ENCODE results near the gene OSGIN1. TPM values are rescaled to one million over a fixed set of nuclear protein-coding genes. Genes with fewer than 3 reads are reported as not detected.

OSGIN1 gene
- total and polyA plus RNA-seq, 9 donors, result 0.65 to 9.3 (median 5.4) TPM

DNA sequence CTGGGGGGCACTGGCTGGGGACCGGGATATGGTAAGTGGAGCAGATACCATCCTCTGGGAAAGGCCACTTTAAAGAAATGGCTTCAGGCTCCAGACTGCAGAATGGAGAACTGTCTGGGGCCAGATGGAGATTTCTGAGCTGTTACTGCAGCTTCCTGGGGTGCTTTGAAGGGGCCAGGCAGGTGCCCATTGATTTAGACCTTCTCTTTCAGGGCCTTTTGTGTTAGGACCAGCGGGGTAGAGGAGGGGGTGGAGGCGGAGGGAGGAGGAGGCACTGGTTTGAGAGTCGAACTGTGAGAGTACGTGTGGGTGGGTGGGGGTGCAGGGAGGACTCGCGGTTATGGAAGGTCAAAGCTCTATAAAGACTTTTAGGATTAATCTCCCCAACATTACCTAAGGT lies 26.4 kb downstream of the OSGIN1 start:
- Histone ChIP-seq H3K4me3 (no peak overlapping the region), H3K36me3 (no peaks in the 10 kb centered on the region), H3K27me3 (no peaks in the 10 kb centered on the region), H3K27ac (no peak overlapping the region), H3K4me1 (ENCODE audit: insufficient read depth) (no peaks in the 10 kb centered on the region), H3K9me3 (no peaks in the 10 kb centered on the region)
- DNase-seq, result no peak
- intact Hi-C loops (cut with DNase I), result no loop called here
- 90 to 92% (median 91%) methylated on average over 7 of the region's 7 CpGs for WGBS, 3 donors
- TF ChIP-seq, protein P1, sequence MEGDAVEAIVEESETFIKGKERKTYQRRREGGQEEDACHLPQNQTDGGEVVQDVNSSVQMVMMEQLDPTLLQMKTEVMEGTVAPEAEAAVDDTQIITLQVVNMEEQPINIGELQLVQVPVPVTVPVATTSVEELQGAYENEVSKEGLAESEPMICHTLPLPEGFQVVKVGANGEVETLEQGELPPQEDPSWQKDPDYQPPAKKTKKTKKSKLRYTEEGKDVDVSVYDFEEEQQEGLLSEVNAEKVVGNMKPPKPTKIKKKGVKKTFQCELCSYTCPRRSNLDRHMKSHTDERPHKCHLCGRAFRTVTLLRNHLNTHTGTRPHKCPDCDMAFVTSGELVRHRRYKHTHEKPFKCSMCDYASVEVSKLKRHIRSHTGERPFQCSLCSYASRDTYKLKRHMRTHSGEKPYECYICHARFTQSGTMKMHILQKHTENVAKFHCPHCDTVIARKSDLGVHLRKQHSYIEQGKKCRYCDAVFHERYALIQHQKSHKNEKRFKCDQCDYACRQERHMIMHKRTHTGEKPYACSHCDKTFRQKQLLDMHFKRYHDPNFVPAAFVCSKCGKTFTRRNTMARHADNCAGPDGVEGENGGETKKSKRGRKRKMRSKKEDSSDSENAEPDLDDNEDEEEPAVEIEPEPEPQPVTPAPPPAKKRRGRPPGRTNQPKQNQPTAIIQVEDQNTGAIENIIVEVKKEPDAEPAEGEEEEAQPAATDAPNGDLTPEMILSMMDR (IDR thresholded peaks at IDR 0.05), result no peak
- no peak for TF ChIP-seq EP300 (IDR thresholded peaks at IDR 0.05)
- TF ChIP-seq POLR2A (IDR thresholded peaks at IDR 0.05), result no peak

DNA sequence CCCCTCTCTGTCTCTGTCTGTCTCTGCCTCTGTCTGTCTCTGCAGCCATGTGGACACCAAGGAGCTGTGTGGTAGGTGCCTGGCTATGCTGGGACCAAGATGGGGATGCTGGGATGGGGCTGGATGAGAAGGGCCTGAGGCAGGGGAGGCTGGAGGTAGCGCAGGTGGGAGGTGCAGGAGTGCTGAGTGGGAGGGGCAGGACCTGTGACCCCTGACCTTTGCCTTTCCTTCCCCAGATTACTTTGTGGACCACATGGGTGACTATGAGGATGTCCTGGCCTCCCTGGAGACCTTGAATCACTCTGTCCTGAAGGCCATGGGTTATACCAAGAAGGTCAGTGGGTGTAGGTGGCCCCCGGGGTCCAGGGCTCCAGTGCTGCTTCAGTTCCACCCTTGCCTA lies 27.8 kb downstream of the OSGIN1 start:
- Histone ChIP-seq H3K27ac (no peak overlapping the region), H3K4me3 (no peak overlapping the region), H3K36me3 (no peaks in the 10 kb centered on the region), H3K27me3 (no peaks in the 10 kb centered on the region), H3K9me3 (no peaks in the 10 kb centered on the region), H3K4me1 (ENCODE audit: insufficient read depth) (no peaks in the 10 kb centered on the region)
- intact Hi-C loops (cut with DNase I), result no loop called here
- no peak for TF ChIP-seq EP300 (IDR thresholded peaks at IDR 0.05)
- TF ChIP-seq, protein P1 (IDR thresholded peaks at IDR 0.05), result no peak
- TF ChIP-seq POLR2A (IDR thresholded peaks at IDR 0.05), result no peak
- DNase-seq, result no peak
- WGBS, 3 donors, result 86 to 95% (median 92%) methylated on average over 2 of the region's 2 CpGs

DNA sequence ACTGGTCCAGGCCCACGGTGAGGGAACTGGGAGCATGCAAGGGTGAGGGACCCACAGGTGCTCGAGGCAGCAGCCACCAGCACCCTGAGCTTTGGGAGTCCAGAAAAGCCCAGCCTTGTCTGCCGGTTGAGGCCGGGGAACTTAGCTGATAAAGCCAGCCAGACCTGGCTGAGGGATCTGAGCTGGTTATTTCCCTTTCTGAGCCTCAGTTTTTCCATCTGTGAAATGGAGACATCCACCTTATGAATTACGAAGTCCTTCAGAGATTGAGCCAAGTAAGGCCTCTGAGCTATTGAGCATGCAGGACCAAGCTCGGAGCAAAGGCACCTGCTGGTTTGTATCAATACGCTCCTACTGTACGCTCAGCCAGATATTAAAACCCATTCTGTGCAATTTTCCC lies 28.8 kb downstream of the OSGIN1 start:
- 94 to 99% (median 94%) methylated on average over 8 of the region's 8 CpGs for WGBS, 3 donors
- intact Hi-C loops (cut with DNase I), result no loop called here
- no peak for DNase-seq

DNA sequence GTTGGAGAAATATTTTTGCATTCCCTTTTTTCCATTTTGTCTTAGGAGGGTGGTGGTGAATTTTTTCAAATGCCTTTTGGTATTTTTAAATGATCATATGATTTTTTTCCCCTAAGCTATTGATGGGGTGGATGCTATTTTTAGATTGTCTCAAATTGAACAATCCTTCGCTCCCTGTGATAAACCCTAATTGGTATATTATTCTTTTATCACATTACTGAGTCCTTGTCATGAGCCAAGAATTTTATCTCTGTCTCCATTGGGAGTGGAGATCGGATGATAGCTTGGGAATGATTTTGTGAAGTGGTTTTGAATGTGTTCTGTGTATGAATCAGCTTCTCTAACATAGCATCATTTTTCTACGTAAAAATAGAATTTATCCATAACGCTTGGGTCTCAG lies 30.5 kb downstream of the OSGIN1 start:
- H3K36me3 ChIP-seq, result no peaks in the 10 kb centered on the region
- no peak for DNase-seq
- H3K9me3 ChIP-seq, result no peaks in the 10 kb centered on the region
- intact Hi-C loops (cut with DNase I), result no loop called here
- TF ChIP-seq EP300 (IDR thresholded peaks at IDR 0.05), result no peak
- no peak for TF ChIP-seq POLR2A (IDR thresholded peaks at IDR 0.05)
- TF ChIP-seq, protein P1 (IDR thresholded peaks at IDR 0.05), result no peak
- H3K4me3 ChIP-seq, result no peak overlapping the region
- no peak overlapping the region for H3K27ac ChIP-seq
- 55 to 63% (median 59%) methylated on average over 4 of the region's 4 CpGs for WGBS, 3 donors
- no peaks in the 10 kb centered on the region for H3K27me3 ChIP-seq
- H3K4me1 ChIP-seq (ENCODE audit: insufficient read depth), result no peaks in the 10 kb centered on the region

More for the DNA sequence above, 28.8 kb downstream of the OSGIN1 start:
- TF ChIP-seq EP300 (IDR thresholded peaks at IDR 0.05) (no peak), POLR2A (IDR thresholded peaks at IDR 0.05) (no peak)
- TF ChIP-seq, protein P1 (IDR thresholded peaks at IDR 0.05), result no peak
- Histone ChIP-seq H3K9me3 (no peaks in the 10 kb centered on the region), H3K4me3 (no peak overlapping the region), H3K27me3 (no peaks in the 10 kb centered on the region), H3K4me1 (ENCODE audit: insufficient read depth) (no peaks in the 10 kb centered on the region), H3K36me3 (no peaks in the 10 kb centered on the region), H3K27ac (no peak overlapping the region)

Measured in ovary (tissue), 9 donors.